HEK293T (cell line): Measurements from ENCODE around the gene FNDC3A.
"Not testable (repeated sequence)": the region's sequence is repeated elsewhere in the genome, so short reads cannot be mapped to it uniquely, and the experiment has no call there.

ENCODE experiments used
- ARNT ChIP-seq: fragments of 450-650 bp; IDR thresholded peaks from 2 replicates; pipeline ENCODE4 v1.6.1; 2017; ENCODE audit warnings: mild to moderate bottlenecking
- BHLHE40 ChIP-seq: fragments of 450-650 bp; IDR thresholded peaks from 2 replicates; pipeline ENCODE4 v1.6.1; 2016; ENCODE audit warnings: mild to moderate bottlenecking, moderate library complexity, borderline replicate concordance
- ELF4 ChIP-seq: fragments of 450-650 bp; IDR thresholded peaks from 2 replicates; pipeline ENCODE4 v1.6.1; 2017; ENCODE audit warnings: antibody characterized with exemption
- FOXA1 ChIP-seq: fragments of 450-650 bp; IDR thresholded peaks from 2 replicates; pipeline ENCODE4 v1.6.1; 2016; ENCODE audit warnings: mild to moderate bottlenecking
- FOXK2 ChIP-seq: fragments of 450-650 bp; IDR thresholded peaks from 2 replicates; pipeline ENCODE4 v1.6.1; 2016; ENCODE audit warnings: mild to moderate bottlenecking
- FOXM1 ChIP-seq: fragments of 450-650 bp; IDR thresholded peaks from 2 replicates; pipeline ENCODE4 v1.6.1; 2017; ENCODE audit warnings: mild to moderate bottlenecking, borderline replicate concordance
- HDGF ChIP-seq: fragments of 450-650 bp; IDR thresholded peaks from 2 replicates; pipeline ENCODE4 v1.6.1; 2017; ENCODE audit warnings: antibody characterized with exemption, borderline replicate concordance
- SP1 ChIP-seq: fragments of 450-650 bp; IDR thresholded peaks from 2 replicates; pipeline ENCODE4 v1.6.1; 2017
- TARDBP ChIP-seq: fragments of 450-650 bp; IDR thresholded peaks from 2 replicates; pipeline ENCODE4 v1.6.1; 2016

- TF ChIP-seq HDGF, TARDBP, BHLHE40, FOXK2, SP1, FOXA1, FOXM1, ELF4, ARNT: not testable (repeated sequence)
These were observed 182.4 kb downstream of the FNDC3A start for GRCh38 chr13:49157955-49158584.
